AG09309 (cell line): ENCODE data around the gene GP2.

Experiments used
- DNase-seq: peaks from one replicate; pipeline ENCODE4 v3.0.0-alpha.2; 2010; ENCODE audit warnings: low read depth
- H3K4me3 ChIP-seq: 2 replicates; pipeline ENCODE4 v1.5.1; 2011; ENCODE audit warnings: mild to moderate bottlenecking, low read depth, low read length, moderate library complexity; ENCODE audit not compliant: control insufficient read depth
- TF ChIP-seq, protein P1 (sequence below): IDR thresholded peaks from 2 replicates; pipeline ENCODE4 v1.5.1; 2011; ENCODE audit warnings: mild to moderate bottlenecking, low read depth, low read length, inconsistent platforms; ENCODE audit not compliant: insufficient read depth, control insufficient read depth; ENCODE audit errors: missing control alignments

GP2 gene

DNA sequence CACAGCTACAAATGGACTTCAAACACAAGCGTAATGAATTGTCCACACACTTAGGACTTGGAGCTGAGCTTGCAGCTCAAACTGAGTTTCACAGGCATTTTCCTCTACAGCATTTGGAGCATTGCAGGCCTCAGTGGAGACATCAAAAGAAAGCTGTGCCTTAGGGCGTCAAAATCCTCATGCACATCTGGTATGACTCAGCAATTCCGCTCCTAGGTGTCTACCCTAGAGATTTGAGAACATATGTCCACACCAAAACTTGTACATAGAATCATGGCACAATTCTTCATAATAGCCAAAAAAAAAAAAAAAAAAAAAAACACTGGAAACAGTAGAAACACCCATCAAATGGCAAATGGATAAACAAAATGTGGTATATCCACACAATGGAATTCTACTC is 47.1 kb downstream of the GP2 start:
- TF ChIP-seq, protein P1, sequence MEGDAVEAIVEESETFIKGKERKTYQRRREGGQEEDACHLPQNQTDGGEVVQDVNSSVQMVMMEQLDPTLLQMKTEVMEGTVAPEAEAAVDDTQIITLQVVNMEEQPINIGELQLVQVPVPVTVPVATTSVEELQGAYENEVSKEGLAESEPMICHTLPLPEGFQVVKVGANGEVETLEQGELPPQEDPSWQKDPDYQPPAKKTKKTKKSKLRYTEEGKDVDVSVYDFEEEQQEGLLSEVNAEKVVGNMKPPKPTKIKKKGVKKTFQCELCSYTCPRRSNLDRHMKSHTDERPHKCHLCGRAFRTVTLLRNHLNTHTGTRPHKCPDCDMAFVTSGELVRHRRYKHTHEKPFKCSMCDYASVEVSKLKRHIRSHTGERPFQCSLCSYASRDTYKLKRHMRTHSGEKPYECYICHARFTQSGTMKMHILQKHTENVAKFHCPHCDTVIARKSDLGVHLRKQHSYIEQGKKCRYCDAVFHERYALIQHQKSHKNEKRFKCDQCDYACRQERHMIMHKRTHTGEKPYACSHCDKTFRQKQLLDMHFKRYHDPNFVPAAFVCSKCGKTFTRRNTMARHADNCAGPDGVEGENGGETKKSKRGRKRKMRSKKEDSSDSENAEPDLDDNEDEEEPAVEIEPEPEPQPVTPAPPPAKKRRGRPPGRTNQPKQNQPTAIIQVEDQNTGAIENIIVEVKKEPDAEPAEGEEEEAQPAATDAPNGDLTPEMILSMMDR = no peak
- no peak overlapping the region for H3K4me3 ChIP-seq
- DNase-seq = no peak

DNA sequence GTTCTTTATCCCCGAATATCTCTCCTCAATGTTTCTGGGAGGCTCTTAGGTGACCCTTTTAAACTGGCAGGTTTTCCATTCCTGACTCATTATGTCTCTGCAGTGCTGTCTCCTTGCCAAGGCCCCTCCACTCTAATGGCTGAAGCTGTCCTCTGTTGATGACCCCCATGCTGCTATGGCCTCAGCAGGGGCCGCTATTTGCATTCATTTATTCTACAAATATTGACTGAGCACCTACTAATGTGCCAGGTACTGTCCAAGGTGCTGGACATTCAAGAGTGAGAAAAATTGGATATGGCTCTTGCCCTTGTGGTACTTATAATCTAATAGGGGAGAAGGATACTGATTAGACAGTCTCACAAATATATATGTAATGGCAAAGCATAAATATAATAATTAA is 55.4 kb downstream of the GP2 start:
- no peak overlapping the region for H3K4me3 ChIP-seq
- no peak for DNase-seq
- TF ChIP-seq, protein P1 = no peak

DNA sequence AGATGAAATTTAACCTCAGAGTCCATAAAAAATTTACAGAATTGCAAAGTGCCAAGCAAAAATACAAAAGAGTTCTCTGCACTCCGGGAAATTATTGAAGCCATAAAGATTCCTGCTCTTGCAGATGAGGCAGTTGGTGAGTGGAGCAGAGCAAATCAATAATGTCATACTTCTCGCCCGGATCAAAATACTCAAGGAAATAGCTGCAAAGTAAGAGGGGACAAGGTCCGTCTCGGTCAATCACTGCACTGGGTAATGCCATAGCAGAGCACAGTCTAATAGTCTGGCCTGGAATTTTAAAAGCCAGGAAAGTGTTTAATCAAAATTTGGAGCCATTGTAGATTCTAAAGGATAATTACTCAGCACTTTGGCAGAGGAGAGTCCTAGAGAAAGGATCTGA is 58.9 kb downstream of the GP2 start:
- TF ChIP-seq, protein P1 = no peak
- DNase-seq = no peak
- H3K4me3 ChIP-seq = no peak overlapping the region

DNA sequence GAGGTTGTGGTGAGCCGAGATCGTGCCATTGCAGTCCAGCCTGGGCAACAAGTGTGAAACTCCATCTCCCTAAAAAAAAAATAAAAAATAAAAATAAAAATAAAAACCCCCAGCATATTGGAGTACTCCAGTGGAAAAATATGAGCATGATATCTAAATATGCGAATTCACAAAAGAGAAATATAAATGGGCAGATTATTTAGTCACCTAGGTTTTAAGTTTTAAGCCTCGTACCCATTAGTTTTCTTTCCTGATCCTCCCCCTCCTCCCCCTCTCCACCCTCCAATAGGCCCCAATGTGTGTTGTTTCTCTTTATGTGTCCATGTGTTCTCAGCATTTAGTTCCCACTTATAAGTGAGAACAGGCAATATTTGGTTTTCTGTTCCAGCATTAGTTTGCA is 62.3 kb downstream of the GP2 start:
- DNase-seq = no peak
- TF ChIP-seq, protein P1 = no peak
- H3K4me3 ChIP-seq = no peak overlapping the region

DNA sequence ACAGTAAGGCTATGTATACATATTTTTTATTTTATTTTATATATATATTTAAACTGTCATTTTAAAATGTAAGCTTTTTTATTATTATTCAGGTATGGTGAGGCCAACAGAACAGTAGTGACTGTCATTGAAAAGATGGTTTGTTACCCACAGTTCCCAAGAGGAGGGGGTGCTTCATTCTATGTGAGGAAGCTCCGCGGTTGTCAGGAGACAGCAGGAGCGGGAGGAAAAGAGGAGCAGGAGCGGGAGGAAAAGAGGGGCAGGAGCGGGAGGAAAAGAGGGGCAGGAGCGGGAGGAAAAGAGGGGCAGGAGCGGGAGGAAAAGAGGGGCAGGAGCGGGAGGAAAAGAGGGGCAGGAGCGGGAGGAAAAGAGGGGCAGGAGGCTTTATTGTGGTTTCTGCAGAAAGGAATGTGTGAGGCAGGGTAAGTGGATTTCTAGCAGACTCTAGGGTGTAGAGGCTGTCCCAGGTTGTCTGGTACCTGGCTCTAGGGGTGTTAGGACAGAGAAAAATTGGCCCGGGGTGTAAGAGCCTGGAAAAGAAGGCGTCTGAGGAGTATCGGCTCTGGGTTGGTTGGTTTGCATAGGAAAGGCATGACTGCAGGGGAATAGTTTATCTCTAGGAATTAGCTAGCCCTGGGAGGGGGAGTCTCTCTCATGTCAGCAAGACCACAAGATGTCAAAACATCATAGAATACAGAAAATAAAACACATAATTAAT is 64.0 kb downstream of the GP2 start:
- TF ChIP-seq, protein P1 = no peak
- no peak for DNase-seq
- H3K4me3 ChIP-seq = no peak overlapping the region

DNA sequence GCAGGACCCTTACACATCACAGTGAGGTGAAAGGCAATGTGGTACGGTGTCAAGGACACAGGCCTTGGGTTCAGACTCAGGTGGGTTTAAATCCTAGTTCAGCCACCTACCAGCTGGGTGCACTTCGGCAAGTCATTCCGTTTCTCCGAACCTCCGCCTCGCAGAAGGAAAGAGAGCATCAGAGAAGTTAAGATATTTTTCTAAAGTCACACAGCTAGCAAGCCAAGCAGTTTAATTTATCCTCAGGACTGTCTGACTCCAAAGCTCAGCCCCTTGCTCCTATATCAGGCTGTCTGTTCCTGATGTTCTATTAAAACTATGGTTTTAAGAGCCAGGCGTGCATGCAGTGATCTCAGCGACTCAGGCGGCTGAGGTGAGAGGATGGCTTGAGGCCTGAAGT is 65.1 kb downstream of the GP2 start:
- no peak overlapping the region for H3K4me3 ChIP-seq
- TF ChIP-seq, protein P1 = no peak
- DNase-seq = no peak
